ENCODE measurements around the gene NOC2L. TPM values are rescaled to one million over a fixed set of nuclear protein-coding genes. Genes with fewer than 3 reads are reported as not detected.

NOC2L gene
- total RNA-seq, 2 donors from 2014 or later: 29.5 to 38.8 TPM

- Histone ChIP-seq H3K9me3 (no peaks in the 10 kb centered on the region), H3K4me1 (peaks cover 0 to 17% of the 10 kb centered on the region in 2 donors), H3K36me3 (peaks cover 80% of the 10 kb centered on the region), H3K27me3 (no peaks in the 10 kb centered on the region), H3K27ac (no peak overlapping the region), H3K4me3 (no peak overlapping the region)
- TF ChIP-seq CTCF (IDR thresholded peaks at IDR 0.05): no peak
- no peak for DNase-seq (ENCODE audit: low spot score)
Observed at GRCh38 chr1:953524-954320, 5.3 kb downstream of the NOC2L start.

GRCh38 chr1:952603-953002, 6.5 kb downstream of the NOC2L start:
- no peak overlapping the region for H3K27ac ChIP-seq
- no peak for TF ChIP-seq CTCF (IDR thresholded peaks at IDR 0.05)
- H3K36me3 ChIP-seq: peaks cover 91% of the 10 kb centered on the region
- H3K4me3 ChIP-seq: no peak overlapping the region
- peaks cover 0 to 6% of the 10 kb centered on the region in 2 donors for H3K4me1 ChIP-seq
- no peaks in the 10 kb centered on the region for H3K27me3 ChIP-seq
- DNase-seq (ENCODE audit: low spot score): no peak
- no peaks in the 10 kb centered on the region for H3K9me3 ChIP-seq

GRCh38 chr1:952201-952600, 6.9 kb downstream of the NOC2L start:
- peaks cover 0 to 2% of the 10 kb centered on the region in 2 donors for H3K4me1 ChIP-seq
- H3K27me3 ChIP-seq: no peaks in the 10 kb centered on the region
- DNase-seq (ENCODE audit: low spot score): no peak
- no peak overlapping the region for H3K4me3 ChIP-seq
- H3K9me3 ChIP-seq: no peaks in the 10 kb centered on the region
- no peak overlapping the region for H3K27ac ChIP-seq
- TF ChIP-seq CTCF (IDR thresholded peaks at IDR 0.05): no peak
- H3K36me3 ChIP-seq: peaks cover 95% of the 10 kb centered on the region

GRCh38 chr1:951364-951763, 7.7 kb downstream of the NOC2L start:
- no peak for TF ChIP-seq CTCF (IDR thresholded peaks at IDR 0.05)
- Histone ChIP-seq H3K27me3 (no peaks in the 10 kb centered on the region), H3K9me3 (no peaks in the 10 kb centered on the region), H3K4me1 (no peaks in the 10 kb centered on the region), H3K36me3 (peaks cover 92% of the 10 kb centered on the region), H3K4me3 (no peak overlapping the region), H3K27ac (no peak overlapping the region)
- no peak for DNase-seq (ENCODE audit: low spot score)

- DNase-seq (ENCODE audit: low spot score): no peak
- Histone ChIP-seq H3K4me1 (no peaks in the 10 kb centered on the region), H3K27ac (no peak overlapping the region), H3K36me3 (peaks cover 88% of the 10 kb centered on the region), H3K27me3 (no peaks in the 10 kb centered on the region), H3K9me3 (no peaks in the 10 kb centered on the region), H3K4me3 (no peak overlapping the region)
- TF ChIP-seq CTCF (IDR thresholded peaks at IDR 0.05): no peak
Observed at GRCh38 chr1:950881-951280, 8.2 kb downstream of the NOC2L start.

- Histone ChIP-seq H3K27me3 (no peaks in the 10 kb centered on the region), H3K4me1 (no peaks in the 10 kb centered on the region), H3K36me3 (peaks cover 89% of the 10 kb centered on the region), H3K27ac (no peak overlapping the region), H3K9me3 (no peaks in the 10 kb centered on the region), H3K4me3 (no peak overlapping the region)
- TF ChIP-seq CTCF (IDR thresholded peaks at IDR 0.05): no peak
- DNase-seq (ENCODE audit: low spot score): no peak
Observed at GRCh38 chr1:950268-950667, 8.8 kb downstream of the NOC2L start.

Data from right atrium auricular region (tissue), 2 donors.